Tibial nerve (tissue), 4 donors: Measurements from ENCODE around the gene MYO1H. TPM values are rescaled to one million over a fixed set of nuclear protein-coding genes. Genes with fewer than 3 reads are reported as not detected.

Experiments
- DNase-seq, 2 donors: peaks; one replicate each; pipeline ENCODE4 v3.0.0-alpha.2; 2019; ENCODE audit warnings: low spot score in 2 of 2
- H3K27ac ChIP-seq, 4 donors: fragments of 200-600 bp; sonication (generic) in 3 of 4; one replicate each; pipeline ENCODE4 v1.5.1; 2017 to 2019; ENCODE audit warnings: mild to moderate bottlenecking in 1 of 4
- H3K27me3 ChIP-seq, 2 donors: fragments of 200-600 bp; sonication (generic) in 1 of 2; one replicate each; pipeline versions ENCODE4 v1.5.1 to v1.6.0; 2017 to 2019
- H3K36me3 ChIP-seq, 3 donors: fragments of 200-600 bp; sonication (generic); one replicate each; pipeline ENCODE4 v1.5.1; 2018 to 2019
- H3K4me1 ChIP-seq, 4 donors: fragments of 200-600 bp; sonication (generic) in 3 of 4; one replicate each; pipeline ENCODE4 v1.5.1; 2017 to 2019
- H3K4me3 ChIP-seq, 4 donors: fragments of 200-600 bp; sonication (generic) in 3 of 4; one replicate each; pipeline ENCODE4 v1.5.1; 2017 to 2019; ENCODE audit warnings: mild to moderate bottlenecking in 1 of 4, moderate library complexity in 1 of 4
- H3K9me3 ChIP-seq, 4 donors: fragments of 200-600 bp; sonication (generic) in 3 of 4; one replicate each; pipeline ENCODE4 v1.5.1; 2017 to 2019
- CTCF ChIP-seq, 5 experiments: fragments of 200-600 bp in 3 of 5; fragments of 450-650 bp in 2 of 5; sonication (generic) in 3 of 5; IDR thresholded peaks; one replicate each; pipeline ENCODE4 v1.5.1; 2016 to 2019; ENCODE audit warnings: antibody characterized with exemption in 5 of 5, mild to moderate bottlenecking in 3 of 5, moderate library complexity in 2 of 5
- EP300 ChIP-seq, 2 donors: sonication (generic); formaldehyde crosslinking; IDR thresholded peaks; one replicate each; pipeline ENCODE4 v1.6.1; 2017; ENCODE audit warnings: antibody characterized with exemption in 2 of 2, mild to moderate bottlenecking in 1 of 2
- POLR2A ChIP-seq, 2 donors: fragments of 450-650 bp; IDR thresholded peaks; one replicate each; pipeline ENCODE4 v1.6.1; 2017; ENCODE audit warnings: antibody characterized with exemption in 2 of 2, mild to moderate bottlenecking in 2 of 2, moderate library complexity in 2 of 2
- whole genome bisulfite sequencing, 2 donors: methylation state at CpG; one replicate each; pipeline ENCODE4 v1.1.5; 2018; 5-methylcytosine and 5-hydroxymethylcytosine counted together
- total RNA-seq, 4 donors: library from RNA; depleted of rRNA; stranded (reverse); fragments of >200 nt; gene quantifications; one replicate each; pipeline ENCODE4 v1.1.0, GENCODE V29; 2016

Gene MYO1H
- total RNA-seq, 4 donors from 2014 or later, result 0.20 TPM; not detected in 3

- peaks cover 0 to 44% (median 4%) of the 10 kb centered on the region in 3 donors for H3K36me3 ChIP-seq
- peaks cover 0 to 20% (median 0%) of the 10 kb centered on the region in 4 donors for H3K4me1 ChIP-seq
- no peaks in the 10 kb centered on the region for H3K27me3 ChIP-seq
- H3K4me3 ChIP-seq, result no peak overlapping the region
- WGBS, 2 donors, result 39 to 53% methylated on average over 6 of the region's 6 CpGs
- H3K27ac ChIP-seq, result peak overlapping the region in 2 of 4 donors; percentile 70 to 77
- peak in 1 of 2 donors; percentile 35 for DNase-seq
- no peaks in the 10 kb centered on the region for H3K9me3 ChIP-seq
- TF ChIP-seq POLR2A (IDR thresholded peaks at IDR 0.05) (no peak), EP300 (IDR thresholded peaks at IDR 0.05) (no peak), CTCF (IDR thresholded peaks at IDR 0.05) (no peak)
Observed at GRCh38 chr12:109444259-109444658, 96.6 kb downstream of the MYO1H start.

- Histone ChIP-seq H3K36me3 (peaks cover 0 to 46% (median 4%) of the 10 kb centered on the region in 3 donors), H3K4me3 (no peak overlapping the region), H3K4me1 (peaks cover 0 to 20% (median 0%) of the 10 kb centered on the region in 4 donors), H3K27me3 (no peaks in the 10 kb centered on the region), H3K27ac (peak overlapping the region in 2 of 4 donors; percentile 70 to 77), H3K9me3 (no peaks in the 10 kb centered on the region)
- no peak for DNase-seq
- 69 to 76% methylated on average over 2 of the region's 2 CpGs for WGBS, 2 donors
- TF ChIP-seq EP300 (IDR thresholded peaks at IDR 0.05) (peak in 1 of 2 donors; percentile 60), CTCF (IDR thresholded peaks at IDR 0.05) (no peak)
Observed at GRCh38 chr12:109445191-109445609, 97.5 kb downstream of the MYO1H start.

GRCh38 chr12:109446869-109447268, 99.2 kb downstream of the MYO1H start:
- no peaks in the 10 kb centered on the region for H3K9me3 ChIP-seq
- 86 to 89% methylated on average over 8 of the region's 8 CpGs for WGBS, 2 donors
- peak overlapping the region in 1 of 4 donors; percentile 61 for H3K27ac ChIP-seq
- DNase-seq, result no peak
- peaks cover 0 to 20% (median 0%) of the 10 kb centered on the region in 4 donors for H3K4me1 ChIP-seq
- no peaks in the 10 kb centered on the region for H3K27me3 ChIP-seq
- H3K4me3 ChIP-seq, result no peak overlapping the region
- peaks cover 0 to 61% (median 14%) of the 10 kb centered on the region in 3 donors for H3K36me3 ChIP-seq
- TF ChIP-seq POLR2A (IDR thresholded peaks at IDR 0.05) (no peak), CTCF (IDR thresholded peaks at IDR 0.05) (no peak), EP300 (IDR thresholded peaks at IDR 0.05) (no peak)

GRCh38 chr12:109447482-109447881, 99.8 kb downstream of the MYO1H start:
- DNase-seq, result no peak

More at GRCh38 chr12:109447482-109447881, 99.8 kb downstream of the MYO1H start:
- 79 to 80% methylated on average over 8 to 9 of the region's 9 CpGs for WGBS, 2 donors
- TF ChIP-seq CTCF (IDR thresholded peaks at IDR 0.05), result no peak
- TF ChIP-seq POLR2A (IDR thresholded peaks at IDR 0.05), result no peak
- TF ChIP-seq EP300 (IDR thresholded peaks at IDR 0.05), result no peak
- peaks cover 0 to 61% (median 14%) of the 10 kb centered on the region in 3 donors for H3K36me3 ChIP-seq
- no peaks in the 10 kb centered on the region for H3K9me3 ChIP-seq
- H3K27ac ChIP-seq, result peak overlapping the region in 1 of 4 donors; percentile 61
- H3K4me1 ChIP-seq, result peaks cover 0 to 23% (median 0%) of the 10 kb centered on the region in 4 donors
- H3K4me3 ChIP-seq, result no peak overlapping the region
- H3K27me3 ChIP-seq, result no peaks in the 10 kb centered on the region
